ENCODE data around the gene GPATCH2. TPM values are rescaled to one million over a fixed set of nuclear protein-coding genes. Genes with fewer than 3 reads are reported as not detected.
A peak's percentile ranks its signal among the peaks of the same experiment; 100 is the strongest.

Gene GPATCH2
- total RNA-seq, 1 experiment from 2014 or later, result 11.3 TPM

DNA sequence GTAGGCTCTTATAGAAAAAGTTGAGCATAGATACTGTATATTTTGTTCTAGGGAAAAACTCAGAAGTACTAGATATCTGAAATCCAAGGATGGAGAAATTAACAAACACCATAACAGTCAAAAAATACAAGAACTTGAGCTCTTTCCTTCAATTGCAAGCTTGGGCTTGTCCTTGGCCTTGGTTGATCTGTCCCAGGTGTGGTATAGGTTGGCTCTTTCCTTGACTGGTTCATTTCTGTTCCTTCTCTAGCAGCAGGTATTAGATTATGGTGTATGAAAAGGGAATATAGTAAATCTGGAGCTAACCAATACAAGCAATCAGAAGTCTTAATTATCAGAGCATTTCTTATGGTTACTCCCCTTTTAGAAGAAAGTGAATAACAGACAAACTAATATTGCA, 198.6 kb downstream of the GPATCH2 start:
- H3K9me2 ChIP-seq (ENCODE audit: insufficient read depth), result no peaks in the 10 kb centered on the region
- DNase-seq (ENCODE audit: low read depth, low spot score) (no peak), ATAC-seq (no peak)
- H3K9ac ChIP-seq (ENCODE audit: low read length), result no peak overlapping the region
- H3K4me3 ChIP-seq (replicated peaks in 1 of 2; ENCODE audit: low read depth in 1 of 2, low read length in 2 of 2), result no peak overlapping the region
- no peaks in the 10 kb centered on the region for H3K4me1 ChIP-seq (ENCODE audit: control insufficient read depth in 1 of 2, insufficient read depth in 2 of 2, low read length in 2 of 2)
- no peaks in the 10 kb centered on the region for H3K79me2 ChIP-seq (ENCODE audit: insufficient read depth, low read length)
- no peaks in the 10 kb centered on the region for H3K27me3 ChIP-seq (ENCODE audit: insufficient read depth, low read length)
- RAD21 ChIA-PET (ENCODE audit: low non-redundant PET in 1 of 2, low total read pairs in 2 of 2, uncharacterized antibody in 2 of 2, unreplicated experiment in 2 of 2), result no interaction called here
- no peaks in the 10 kb centered on the region; a peak in 1 of 4 replicates for H3K36me3 ChIP-seq (ENCODE audit: control insufficient read depth in 1 of 2, insufficient read depth in 2 of 2, low read length in 2 of 2)
- intact Hi-C loops (cut with micrococcal nuclease), result no loop called here
- POLR2A ChIA-PET, result no interaction called here
- H3K9me3 ChIP-seq (ENCODE audit: control insufficient read depth in 1 of 2, insufficient read depth in 1 of 2, low read depth in 1 of 2, low read length in 2 of 2), result no peaks in the 10 kb centered on the region
- no peak overlapping the region for H3K4me2 ChIP-seq (ENCODE audit: low read length)
- TF ChIP-seq EGR1 (IDR thresholded peaks at IDR 0.05; ENCODE audit: low read depth) (no peak), SRF (IDR thresholded peaks at IDR 0.05; ENCODE audit: low read depth) (no peak), ZNF274 (IDR thresholded peaks at IDR 0.05; ENCODE audit: low read depth, low read length) (no peak), CBX3 (IDR thresholded peaks at IDR 0.05; ENCODE audit: low read depth) (no peak), EZH2 (IDR thresholded peaks at IDR 0.05) (no peak), SIN3A (IDR thresholded peaks at IDR 0.05; ENCODE audit: low read depth) (no peak)
- TF ChIP-seq, protein P1, sequence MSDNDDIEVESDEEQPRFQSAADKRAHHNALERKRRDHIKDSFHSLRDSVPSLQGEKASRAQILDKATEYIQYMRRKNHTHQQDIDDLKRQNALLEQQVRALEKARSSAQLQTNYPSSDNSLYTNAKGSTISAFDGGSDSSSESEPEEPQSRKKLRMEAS (IDR thresholded peaks at IDR 0.05), result no peak
- no peaks in the 10 kb centered on the region for H4K20me1 ChIP-seq (ENCODE audit: insufficient read depth)
- CTCF ChIA-PET, result no interaction called here
- no peak overlapping the region for H2AFZ ChIP-seq (ENCODE audit: low read depth, low read length, poor library complexity, severe bottlenecking)
- no TSS peak for BruUV-seq (replicated peaks)
- no peak overlapping the region for H3K27ac ChIP-seq (ENCODE audit: low read depth, low read length)

- no peaks in the 10 kb centered on the region for H3K4me1 ChIP-seq (ENCODE audit: control insufficient read depth in 1 of 2, insufficient read depth in 2 of 2, low read length in 2 of 2)
- no peaks in the 10 kb centered on the region for H3K9me3 ChIP-seq (ENCODE audit: control insufficient read depth in 1 of 2, insufficient read depth in 1 of 2, low read depth in 1 of 2, low read length in 2 of 2)
- H3K9ac ChIP-seq (ENCODE audit: low read length), result no peak overlapping the region
- H3K36me3 ChIP-seq (ENCODE audit: control insufficient read depth in 1 of 2, insufficient read depth in 2 of 2, low read length in 2 of 2), result no peaks in the 10 kb centered on the region; a peak in 1 of 4 replicates
- H3K9me2 ChIP-seq (ENCODE audit: insufficient read depth), result no peaks in the 10 kb centered on the region
- POLR2A ChIA-PET, result no interaction called here
- CTCF ChIA-PET, result no interaction called here
- TF ChIP-seq ZFX (IDR thresholded peaks at IDR 0.05), result no peak
- TF ChIP-seq, protein P2, sequence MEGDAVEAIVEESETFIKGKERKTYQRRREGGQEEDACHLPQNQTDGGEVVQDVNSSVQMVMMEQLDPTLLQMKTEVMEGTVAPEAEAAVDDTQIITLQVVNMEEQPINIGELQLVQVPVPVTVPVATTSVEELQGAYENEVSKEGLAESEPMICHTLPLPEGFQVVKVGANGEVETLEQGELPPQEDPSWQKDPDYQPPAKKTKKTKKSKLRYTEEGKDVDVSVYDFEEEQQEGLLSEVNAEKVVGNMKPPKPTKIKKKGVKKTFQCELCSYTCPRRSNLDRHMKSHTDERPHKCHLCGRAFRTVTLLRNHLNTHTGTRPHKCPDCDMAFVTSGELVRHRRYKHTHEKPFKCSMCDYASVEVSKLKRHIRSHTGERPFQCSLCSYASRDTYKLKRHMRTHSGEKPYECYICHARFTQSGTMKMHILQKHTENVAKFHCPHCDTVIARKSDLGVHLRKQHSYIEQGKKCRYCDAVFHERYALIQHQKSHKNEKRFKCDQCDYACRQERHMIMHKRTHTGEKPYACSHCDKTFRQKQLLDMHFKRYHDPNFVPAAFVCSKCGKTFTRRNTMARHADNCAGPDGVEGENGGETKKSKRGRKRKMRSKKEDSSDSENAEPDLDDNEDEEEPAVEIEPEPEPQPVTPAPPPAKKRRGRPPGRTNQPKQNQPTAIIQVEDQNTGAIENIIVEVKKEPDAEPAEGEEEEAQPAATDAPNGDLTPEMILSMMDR (IDR thresholded peaks at IDR 0.05 in 2 of 3, conservative IDR thresholded peaks at IDR 0.05 in 1 of 3; ENCODE audit: borderline replicate concordance in 1 of 3, insufficient read depth in 1 of 3, low read depth in 2 of 3, low read length in 2 of 3), result 0 out of 6 replicates have a peak, but pooled peaks of 1 of the 3 experiments have one; percentile 3
- no peaks in the 10 kb centered on the region for H3K27me3 ChIP-seq (ENCODE audit: insufficient read depth, low read length)
- no peak overlapping the region for H3K4me2 ChIP-seq (ENCODE audit: low read length)
- H3K4me3 ChIP-seq (replicated peaks in 1 of 2; ENCODE audit: low read depth in 1 of 2, low read length in 2 of 2), result no peak overlapping the region
- H2AFZ ChIP-seq (ENCODE audit: low read depth, low read length, poor library complexity, severe bottlenecking), result no peak overlapping the region
- H3K27ac ChIP-seq (ENCODE audit: low read depth, low read length), result no peak overlapping the region
- H4K20me1 ChIP-seq (ENCODE audit: insufficient read depth), result no peaks in the 10 kb centered on the region
- intact Hi-C loops (cut with micrococcal nuclease), result no loop called here
- no peak for ATAC-seq
- no peak for DNase-seq (ENCODE audit: low read depth, low spot score)
- RAD21 ChIA-PET (ENCODE audit: low non-redundant PET in 1 of 2, low total read pairs in 2 of 2, uncharacterized antibody in 2 of 2, unreplicated experiment in 2 of 2), result no interaction called here
- H3K79me2 ChIP-seq (ENCODE audit: insufficient read depth, low read length), result no peaks in the 10 kb centered on the region
- BruUV-seq (replicated peaks), result no TSS peak
Observed at GRCh38 chr1:217431395-217431794, 199.5 kb downstream of the GPATCH2 start.
